Activated CD4-positive, alpha-beta memory T cell treated with anti-CD3 and anti-CD28 coated beads for 36 hours (primary cell): ENCODE data around the gene PADI3. TPM values are rescaled to one million over a fixed set of nuclear protein-coding genes. Genes with fewer than 3 reads are reported as not detected.
"Not testable (repeated sequence)": the region's sequence is repeated elsewhere in the genome, so short reads cannot be mapped to it uniquely, and the experiment has no call there.

ENCODE experiments used
- CTCF ChIA-PET: fragments of 350-600 bp; sonication (Branson Sonifier 250); formaldehyde crosslinking; loops from one replicate; lab custom pipeline; 2021; ENCODE audit warnings: antibody characterized with exemption, inconsistent platforms; lab: Charles Lee
- POLR2A ChIA-PET: fragments of 350-600 bp; sonication (Branson Sonifier 250); formaldehyde crosslinking; loops from one replicate; lab custom pipeline; 2021; ENCODE audit warnings: antibody characterized with exemption; lab: Charles Lee
- DNase-seq: peaks from one replicate; pipeline ENCODE4 v3.0.0-alpha.2; 2020
- H3K27ac Mint-ChIP-seq: one replicate; pipeline ENCODE4 v1.8.0; 2021; ENCODE audit warnings: mixed read lengths
- H3K27me3 Mint-ChIP-seq: one replicate; pipeline ENCODE4 v1.8.0; 2021; ENCODE audit warnings: mixed read lengths
- H3K36me3 Mint-ChIP-seq: one replicate; pipeline ENCODE4 v1.8.0; 2021; ENCODE audit warnings: mixed read lengths
- H3K4me1 Mint-ChIP-seq: one replicate; pipeline ENCODE4 v1.8.0; 2021; ENCODE audit warnings: low read depth, mixed read lengths
- H3K4me3 Mint-ChIP-seq: one replicate; pipeline ENCODE4 v1.8.0; 2021; ENCODE audit warnings: mild to moderate bottlenecking, mixed read lengths
- H3K9me3 Mint-ChIP-seq: one replicate; pipeline ENCODE4 v1.8.0; 2021; ENCODE audit warnings: mixed read lengths
- intact Hi-C: fragments of 100-400 bp; cut with micrococcal nuclease; formaldehyde crosslinking; loops from one replicate; pipeline ENCODE4 v1.15.1; 2023
- microRNA-seq: library from miRNA; unstranded; fragments of <30 nt; microRNA quantifications from one replicate; pipeline ENCODE4 v1.2.0, GENCODE V29; 2022; ENCODE audit warnings: borderline number of aligned reads, borderline microRNAs expressed, borderline replicate concordance
- total RNA-seq, 2 experiments: library from RNA; stranded (reverse); gene quantifications; one replicate each; pipeline ENCODE4 v1.2.3, GENCODE V29; 2021

The PADI3 gene
- total RNA-seq, 2 experiments from 2014 or later = not detected

DNA sequence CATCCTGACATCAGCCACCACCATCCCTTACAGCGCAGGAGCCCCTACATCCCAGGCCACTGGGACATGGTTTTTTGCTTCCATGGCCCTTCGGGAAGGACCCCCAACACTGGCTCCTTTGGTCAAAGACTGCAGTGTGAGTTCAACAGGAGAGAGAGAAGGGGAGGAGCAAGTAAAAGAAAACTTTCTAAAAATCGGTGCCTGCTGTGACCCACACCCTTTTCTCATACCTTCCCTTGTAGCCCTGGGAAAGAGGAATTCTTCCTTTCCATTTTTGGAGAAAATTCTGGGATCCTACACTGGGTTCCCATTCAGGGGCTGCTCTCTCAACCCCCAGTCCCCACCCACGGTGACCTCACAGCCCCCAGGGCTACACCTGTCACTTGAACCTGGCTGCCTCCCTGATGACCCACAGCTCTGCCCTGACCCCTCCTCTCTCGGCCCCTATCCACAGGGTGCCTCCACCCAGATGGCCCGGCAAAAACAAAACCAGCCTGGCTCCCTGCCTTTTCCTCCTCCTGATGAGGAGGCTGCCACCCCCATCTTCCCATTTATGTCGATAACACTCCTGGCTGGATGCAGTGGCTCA, 66.7 kb downstream of the PADI3 start:
- H3K36me3 Mint-ChIP-seq = no peaks in the 10 kb centered on the region
- ChIA-PET POLR2A (no interaction called here), CTCF (no interaction called here)
- intact Hi-C loops = no loop called here
- no peak for DNase-seq
- no peak overlapping the region for H3K4me3 Mint-ChIP-seq
- peaks cover 4% of the 10 kb centered on the region for H3K4me1 Mint-ChIP-seq
- H3K27me3 Mint-ChIP-seq = peaks cover 5% of the 10 kb centered on the region
- no peaks in the 10 kb centered on the region for H3K9me3 Mint-ChIP-seq
- H3K27ac Mint-ChIP-seq = no peak overlapping the region

DNA sequence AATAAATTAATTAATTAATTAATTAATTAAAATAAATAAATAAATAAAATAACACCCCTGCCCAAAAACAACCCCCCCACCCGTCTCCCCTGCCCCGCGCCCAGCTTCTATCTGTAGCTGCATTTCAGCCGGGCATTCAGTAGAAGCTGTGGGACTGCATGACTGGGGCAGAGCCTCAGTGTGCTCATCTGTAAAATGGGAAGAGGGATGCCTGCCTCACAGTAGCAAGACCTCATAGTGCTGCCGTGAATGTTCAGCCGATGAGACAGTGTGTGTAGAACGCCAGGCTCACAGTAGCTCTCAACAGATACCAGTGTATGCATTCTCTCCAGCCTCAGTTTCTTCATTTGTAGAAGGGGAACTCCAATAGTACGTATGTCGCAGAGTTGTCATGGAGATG, 67.8 kb downstream of the PADI3 start:
- Mint-ChIP-seq H3K4me1 (peaks cover 4% of the 10 kb centered on the region), H3K4me3 (no peak overlapping the region), H3K9me3 (no peaks in the 10 kb centered on the region), H3K27ac (no peak overlapping the region), H3K27me3 (peaks cover 7% of the 10 kb centered on the region), H3K36me3 (no peaks in the 10 kb centered on the region)
- CTCF ChIA-PET = no interaction called here
- intact Hi-C loops = no loop called here
- DNase-seq = no peak
- POLR2A ChIA-PET = no interaction called here

DNA sequence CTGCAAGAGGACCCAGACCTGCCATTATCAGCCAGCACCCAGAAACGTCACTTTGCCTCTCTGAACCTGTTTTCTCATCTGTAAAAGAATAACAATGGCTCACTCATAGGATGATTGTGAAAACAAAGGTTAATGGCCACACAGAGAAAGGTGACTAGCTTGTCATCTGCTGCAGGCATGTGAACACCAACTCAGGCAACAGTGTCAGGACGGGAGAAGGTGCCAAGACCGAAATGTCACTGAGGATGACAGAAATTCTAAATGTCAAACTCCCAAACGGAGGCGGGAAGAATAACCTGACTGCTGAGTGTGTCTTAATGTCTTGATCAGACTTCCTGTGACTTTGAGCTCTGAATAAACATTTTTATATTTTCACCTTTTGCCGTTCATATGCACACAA, 69.4 kb downstream of the PADI3 start:
- no peaks in the 10 kb centered on the region for H3K36me3 Mint-ChIP-seq
- no peak for DNase-seq
- peaks cover 5% of the 10 kb centered on the region for H3K27me3 Mint-ChIP-seq
- ChIA-PET POLR2A (no interaction called here), CTCF (no interaction called here)
- no peak overlapping the region for H3K27ac Mint-ChIP-seq
- no peaks in the 10 kb centered on the region for H3K4me1 Mint-ChIP-seq
- intact Hi-C loops = no loop called here
- H3K4me3 Mint-ChIP-seq = no peak overlapping the region
- no peaks in the 10 kb centered on the region for H3K9me3 Mint-ChIP-seq

DNA sequence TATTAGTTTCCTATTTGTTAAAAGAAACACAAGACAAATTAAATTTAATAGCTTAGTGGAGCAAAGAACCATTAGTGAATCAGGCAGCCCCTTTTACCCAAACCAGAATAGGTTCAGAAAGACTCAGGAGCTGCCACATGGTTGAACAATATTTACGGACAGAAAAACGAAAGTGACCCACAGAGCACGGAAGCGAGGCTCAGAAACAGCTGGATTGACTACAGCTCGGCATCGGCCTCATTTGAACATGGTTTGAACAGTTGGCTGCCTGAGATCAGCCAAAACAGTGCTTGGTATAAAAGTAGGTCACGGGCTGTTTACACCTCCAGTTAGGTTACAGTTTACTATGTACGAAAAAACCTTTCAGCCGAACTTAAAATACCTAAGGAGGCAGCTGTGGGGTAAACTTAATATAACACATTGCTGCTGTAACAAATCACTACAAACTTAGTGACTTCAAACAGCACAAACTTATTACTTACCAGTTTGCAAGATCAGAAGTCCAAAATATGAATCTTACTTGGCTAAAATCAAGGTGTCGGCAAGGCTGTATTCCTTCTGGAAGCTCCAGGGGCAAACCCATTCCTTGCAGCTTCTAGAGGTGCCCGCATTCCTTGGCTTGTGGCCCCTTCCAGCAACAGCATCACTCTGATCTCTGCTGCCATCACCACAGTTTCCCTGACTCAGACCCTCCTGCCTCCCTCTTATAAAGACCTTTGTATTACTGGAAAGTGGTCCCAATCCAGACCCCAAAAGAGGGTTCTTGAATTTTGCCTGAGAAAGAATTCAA, 70.9 kb downstream of the PADI3 start:
- DNase-seq = no peak
- Mint-ChIP-seq H3K36me3 (no peaks in the 10 kb centered on the region), H3K9me3 (no peaks in the 10 kb centered on the region), H3K27me3 (peaks cover 2% of the 10 kb centered on the region), H3K27ac (no peak overlapping the region), H3K4me3 (no peak overlapping the region), H3K4me1 (no peaks in the 10 kb centered on the region)
- ChIA-PET POLR2A (no interaction called here), CTCF (no interaction called here)
- intact Hi-C loops = no loop called here

DNA sequence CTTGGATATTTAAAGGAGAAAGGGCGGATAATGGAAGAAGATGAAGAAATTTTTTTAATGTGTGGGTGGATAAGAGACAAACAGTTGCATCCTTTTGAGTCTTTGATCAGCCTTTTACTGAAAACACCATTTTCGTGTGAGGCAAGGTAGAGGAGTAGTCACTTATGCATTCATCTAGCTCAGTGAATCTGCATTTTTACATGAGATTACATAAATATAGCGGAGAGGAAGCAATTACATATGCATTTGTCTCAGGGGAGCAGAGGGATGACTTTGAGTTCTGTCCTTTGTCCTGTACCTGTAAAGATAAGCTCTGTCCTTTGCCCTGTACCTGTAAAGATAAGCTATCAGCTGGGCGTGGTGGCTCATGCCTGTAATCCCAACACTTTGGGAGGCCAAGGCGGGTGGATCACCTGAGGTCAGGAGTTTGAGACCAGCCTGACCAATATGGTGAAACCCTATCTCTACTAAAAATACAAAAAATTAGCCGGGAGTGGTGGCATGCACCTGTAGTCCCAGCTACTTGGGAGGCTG, 73.0 kb downstream of the PADI3 start:
- H3K4me3 Mint-ChIP-seq, H3K27me3 Mint-ChIP-seq, CTCF ChIA-PET, H3K27ac Mint-ChIP-seq, H3K4me1 Mint-ChIP-seq, DNase-seq, H3K9me3 Mint-ChIP-seq, intact Hi-C loops, POLR2A ChIA-PET, H3K36me3 Mint-ChIP-seq: not testable (repeated sequence)

DNA sequence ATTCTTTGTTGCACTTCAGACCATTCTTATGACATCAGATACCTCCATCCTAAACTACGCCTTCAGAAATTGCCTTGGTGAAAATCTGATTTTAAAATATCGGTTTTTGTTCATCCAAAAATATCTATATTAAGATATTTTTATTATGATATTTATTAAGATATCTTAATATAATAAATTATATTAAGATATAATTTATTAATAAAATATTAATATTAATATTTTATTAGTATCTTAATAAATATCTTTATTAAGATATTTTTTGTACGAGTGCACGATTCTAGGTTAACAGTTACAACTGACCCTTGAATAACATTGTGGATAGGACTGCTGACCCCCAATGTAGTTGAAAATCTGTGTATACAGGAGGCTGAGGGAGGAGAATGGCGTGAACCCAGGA, 80.0 kb downstream of the PADI3 start:
- DNase-seq = no peak
- H3K27ac Mint-ChIP-seq = no peak overlapping the region
- H3K4me3 Mint-ChIP-seq = no peak overlapping the region
- H3K4me1 Mint-ChIP-seq = no peaks in the 10 kb centered on the region
- no peaks in the 10 kb centered on the region for H3K9me3 Mint-ChIP-seq
- peaks cover 13% of the 10 kb centered on the region for H3K27me3 Mint-ChIP-seq
- H3K36me3 Mint-ChIP-seq = no peaks in the 10 kb centered on the region
- CTCF ChIA-PET = no interaction called here
- POLR2A ChIA-PET = no interaction called here
- intact Hi-C loops = no loop called here

DNA sequence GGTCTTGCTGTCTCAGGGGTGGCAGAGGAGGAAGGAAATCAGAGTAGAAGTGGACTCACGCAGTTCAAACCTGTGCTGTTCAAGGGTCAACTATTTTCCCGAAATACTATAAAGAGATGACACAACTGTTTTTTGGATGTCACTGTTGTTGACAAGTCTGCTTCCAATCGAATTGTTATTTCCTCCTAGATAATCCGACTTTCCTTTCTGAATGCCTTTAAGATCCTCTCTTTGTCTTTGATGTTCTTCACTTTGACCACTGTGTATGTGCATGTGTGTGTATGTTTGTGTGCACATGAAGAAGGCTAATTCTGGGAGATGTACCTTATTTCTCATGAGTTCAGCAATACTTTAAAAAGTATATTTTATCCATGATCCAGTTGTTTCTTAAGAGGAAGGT, 80.7 kb downstream of the PADI3 start:
- CTCF ChIA-PET = no interaction called here
- intact Hi-C loops = no loop called here
- Mint-ChIP-seq H3K27me3 (peaks cover 14% of the 10 kb centered on the region), H3K4me3 (no peak overlapping the region), H3K36me3 (no peaks in the 10 kb centered on the region), H3K4me1 (no peaks in the 10 kb centered on the region), H3K27ac (no peak overlapping the region), H3K9me3 (no peaks in the 10 kb centered on the region)
- DNase-seq = no peak
- POLR2A ChIA-PET = no interaction called here

DNA sequence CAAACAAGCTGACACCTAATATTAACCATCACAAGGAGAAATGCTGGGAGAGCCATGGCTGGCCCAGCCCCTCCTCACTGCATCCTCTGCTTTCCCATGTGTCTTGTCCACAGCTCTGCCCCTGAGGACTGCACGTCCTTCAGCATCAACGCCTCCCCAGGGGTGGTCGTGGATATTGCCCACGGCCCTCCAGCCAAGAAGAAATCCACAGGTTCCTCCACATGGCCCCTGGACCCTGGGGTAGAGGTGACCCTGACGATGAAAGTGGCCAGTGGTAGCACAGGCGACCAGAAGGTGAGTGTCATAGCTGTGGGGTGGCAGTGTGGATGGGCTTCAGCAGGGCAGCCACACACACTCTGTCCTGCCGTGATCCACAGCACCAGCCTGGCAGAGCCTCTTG, 82.0 kb downstream of the PADI3 start:
- ChIA-PET POLR2A (no interaction called here), CTCF (no interaction called here)
- no peak overlapping the region for H3K4me3 Mint-ChIP-seq
- H3K27me3 Mint-ChIP-seq = peaks cover 17% of the 10 kb centered on the region
- no peaks in the 10 kb centered on the region for H3K4me1 Mint-ChIP-seq
- H3K27ac Mint-ChIP-seq = no peak overlapping the region
- no peaks in the 10 kb centered on the region for H3K9me3 Mint-ChIP-seq
- H3K36me3 Mint-ChIP-seq = no peaks in the 10 kb centered on the region
- DNase-seq = no peak
- intact Hi-C loops = no loop called here

DNA sequence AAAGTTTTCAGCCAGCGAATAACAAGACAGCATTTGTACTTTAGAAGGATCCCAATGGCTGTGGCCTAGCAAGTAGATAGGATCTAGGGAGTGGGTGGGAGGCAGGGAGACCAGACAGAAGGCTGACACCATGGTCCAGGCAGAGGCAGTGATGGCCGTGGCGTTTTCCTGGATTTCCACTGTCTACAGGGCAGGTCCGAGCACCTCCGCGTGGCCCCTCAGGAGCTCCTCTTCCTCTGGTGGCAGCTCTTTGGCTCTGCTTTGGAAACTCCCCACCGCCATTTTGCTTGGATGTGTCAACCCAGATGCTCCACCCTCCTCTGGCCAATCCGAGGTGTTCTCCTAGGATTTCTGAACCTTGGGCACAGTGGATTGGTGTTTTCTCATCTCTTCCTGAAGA, 84.2 kb downstream of the PADI3 start:
- Mint-ChIP-seq H3K36me3 (no peaks in the 10 kb centered on the region), H3K4me1 (no peaks in the 10 kb centered on the region), H3K9me3 (no peaks in the 10 kb centered on the region), H3K27ac (no peak overlapping the region), H3K27me3 (peaks cover 23% of the 10 kb centered on the region), H3K4me3 (no peak overlapping the region)
- ChIA-PET CTCF (no interaction called here), POLR2A (no interaction called here)
- intact Hi-C loops = no loop called here
- no peak for DNase-seq

Small RNA genes lying within 50 kb of the gene (microRNA-seq; reads per million reads assigned to microRNA genes)
- gene MIR3972 = not detected

Other genes with a start within 250 kb of the PADI3 start
- gene ATP13A2, start 237.2 kb upstream of the PADI3 start, total RNA-seq = 10 to 100 TPM; 41.8 to 45.9 TPM
- gene SDHB, start 195.1 kb upstream of the PADI3 start, total RNA-seq = 100 to 1,000 TPM; 154 to 163 TPM
- gene PADI2, start 129.6 kb upstream of the PADI3 start, total RNA-seq = not detected
- gene PADI1, start 44.0 kb upstream of the PADI3 start, total RNA-seq = not detected
- under 1 TPM; 0.12 to 0.24 TPM for gene PADI4, start 59.1 kb downstream of the PADI3 start, total RNA-seq
- not detected for gene PADI6, start 123.1 kb downstream of the PADI3 start, total RNA-seq
- gene RCC2, start 190.6 kb downstream of the PADI3 start, total RNA-seq = 10 to 100 TPM; 90.6 to 91.0 TPM